ENCODE data around the gene MZT2A. TPM values are rescaled to one million over a fixed set of nuclear protein-coding genes. Genes with fewer than 3 reads are reported as not detected.
"Not testable (repeated sequence)": the region's sequence is repeated elsewhere in the genome, so short reads cannot be mapped to it uniquely, and the experiment has no call there.

The MZT2A gene
- total RNA-seq, 4 donors from 2014 or later, result 7.9 to 112 (median 68.7) TPM

- H3K4me3 ChIP-seq; H3K27me3 ChIP-seq; H3K9me3 ChIP-seq; H3K4me1 ChIP-seq; H3K27ac ChIP-seq; intact Hi-C loops (cut with DNase I; ENCODE audit: low total_unique reads); H3K36me3 ChIP-seq; DNase-seq: not testable (repeated sequence)
Observed at GRCh38 chr2:131511291-131511968, 19.2 kb upstream of the MZT2A start.

- DNase-seq, result no peak
- intact Hi-C loops (cut with DNase I; ENCODE audit: low total_unique reads), result no loop called here
- Histone ChIP-seq H3K36me3 (no peaks in the 10 kb centered on the region), H3K4me3 (no peak overlapping the region), H3K9me3 (no peaks in the 10 kb centered on the region), H3K27ac (no peak overlapping the region), H3K27me3 (no peaks in the 10 kb centered on the region), H3K4me1 (no peaks in the 10 kb centered on the region)
- TF ChIP-seq CTCF (IDR thresholded peaks at IDR 0.05), result no peak
- no peak for TF ChIP-seq POLR2A (IDR thresholded peaks at IDR 0.05)
Observed at GRCh38 chr2:131509615-131510014, 17.4 kb upstream of the MZT2A start.

- DNase-seq; H3K4me1 ChIP-seq; H3K4me3 ChIP-seq; H3K36me3 ChIP-seq; H3K27ac ChIP-seq; H3K9me3 ChIP-seq; intact Hi-C loops (cut with DNase I; ENCODE audit: low total_unique reads); H3K27me3 ChIP-seq: not testable (repeated sequence)
Observed at GRCh38 chr2:131504082-131504750, 12.0 kb upstream of the MZT2A start.

DNA sequence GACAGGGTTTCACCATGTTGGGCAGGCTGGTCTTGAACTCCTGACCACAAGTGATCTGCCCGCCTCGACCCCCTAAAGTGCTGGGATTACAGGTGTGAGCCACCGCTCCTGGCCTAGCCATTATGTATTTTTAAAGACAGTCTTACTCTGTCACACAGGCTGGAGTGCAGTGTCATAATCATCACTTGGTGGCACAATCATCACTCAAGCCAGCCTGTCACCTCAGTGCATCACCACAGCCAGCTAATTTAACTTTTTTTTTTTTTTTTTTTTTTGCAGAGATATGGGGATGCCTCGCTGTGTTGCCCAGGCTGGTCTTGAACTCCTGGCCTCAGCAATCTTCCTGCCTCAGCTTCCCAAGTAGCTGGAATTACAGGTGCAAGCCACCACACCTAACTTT, 11.4 kb upstream of the MZT2A start:
- H3K27me3 ChIP-seq; H3K9me3 ChIP-seq; H3K4me3 ChIP-seq; DNase-seq; H3K27ac ChIP-seq; intact Hi-C loops (cut with DNase I; ENCODE audit: low total_unique reads); H3K4me1 ChIP-seq; H3K36me3 ChIP-seq: not testable (repeated sequence)

GRCh38 chr2:131498321-131498973, 6.2 kb upstream of the MZT2A start:
- DNase-seq; H3K9me3 ChIP-seq; H3K27ac ChIP-seq; H3K36me3 ChIP-seq; H3K4me1 ChIP-seq; intact Hi-C loops (cut with DNase I; ENCODE audit: low total_unique reads); H3K27me3 ChIP-seq; H3K4me3 ChIP-seq: not testable (repeated sequence)

DNA sequence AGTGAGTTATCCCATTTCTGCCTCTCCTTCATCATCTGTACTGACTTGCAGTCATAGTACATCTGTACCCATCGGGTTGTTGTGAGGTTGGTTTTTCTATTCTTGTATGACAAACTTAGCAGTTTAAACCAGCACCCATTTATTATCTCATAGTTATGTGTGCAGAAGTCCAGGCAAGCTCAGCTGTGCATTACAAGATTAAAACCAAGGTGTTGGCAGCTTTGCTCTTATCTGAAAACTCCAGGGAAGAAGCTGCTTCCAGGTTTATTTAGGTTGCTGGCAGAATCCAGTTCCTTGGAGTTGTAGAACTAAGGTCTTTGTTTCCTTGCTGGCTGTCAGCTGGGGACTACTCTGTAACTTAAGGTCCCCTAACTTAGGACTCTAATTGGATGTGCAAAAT, 3.3 kb upstream of the MZT2A start:
- H3K27ac ChIP-seq; H3K9me3 ChIP-seq; intact Hi-C loops (cut with DNase I; ENCODE audit: low total_unique reads); DNase-seq; H3K36me3 ChIP-seq; H3K4me3 ChIP-seq; H3K4me1 ChIP-seq; H3K27me3 ChIP-seq: not testable (repeated sequence)

- no peak for DNase-seq
- Histone ChIP-seq H3K36me3 (no peaks in the 10 kb centered on the region), H3K4me1 (no peaks in the 10 kb centered on the region), H3K9me3 (no peaks in the 10 kb centered on the region), H3K4me3 (peak overlapping the region; percentile 74 to 76), H3K27me3 (no peaks in the 10 kb centered on the region), H3K27ac (peak overlapping the region; percentile 88 to 92)
- TF ChIP-seq CTCF (IDR thresholded peaks at IDR 0.05), result no peak
- no peak for TF ChIP-seq POLR2A (IDR thresholded peaks at IDR 0.05)
- intact Hi-C loops (cut with DNase I; ENCODE audit: low total_unique reads), result no loop called here
Observed at GRCh38 chr2:131493199-131493968, 1.2 kb upstream of the MZT2A start.

Measured in uterus (tissue), 4 donors.